ENCODE data around the gene SSR3.
"Not testable (repeated sequence)": the region's sequence is repeated elsewhere in the genome, so short reads cannot be mapped to it uniquely, and the experiment has no call there.

GRCh38 chr3:156569881-156570280 lies 15.0 kb upstream of the SSR3 start:
- not testable (repeated sequence) for TF ChIP-seq CTCF (IDR thresholded peaks at IDR 0.05; ENCODE audit: low read depth, low read length, poor library complexity, severe bottlenecking); EZH2phosphoT487 (IDR thresholded peaks at IDR 0.05; ENCODE audit: borderline replicate concordance, low read length)

Measured in DOHH2 (cell line).